ENCODE data around the gene ISLR. TPM values are rescaled to one million over a fixed set of nuclear protein-coding genes. Genes with fewer than 3 reads are reported as not detected.

The ISLR gene
- total RNA-seq, 2 donors from 2014 or later, result 0.29 TPM; not detected in 1

- no peak overlapping the region for H3K9ac ChIP-seq (ENCODE audit: extremely low read depth, low read length, poor library complexity, severe bottlenecking)
- peaks cover 70% of the 10 kb centered on the region for H3K27me3 Mint-ChIP-seq (ENCODE audit: insufficient read depth)
- peaks cover 26% of the 10 kb centered on the region for H3K4me1 Mint-ChIP-seq
- WGBS, 2 experiments (ENCODE audit: insufficient coverage in 1 of 2, insufficient read length in 1 of 2), result 36 to 55% methylated on average over 7 to 20 of the region's 25 CpGs
- peaks cover 3% of the 10 kb centered on the region for H3K4me1 ChIP-seq (ENCODE audit: control insufficient read depth, insufficient read depth, low read length)
- peak overlapping the region; percentile 94 for H3K27ac ChIP-seq (ENCODE audit: low read depth, low read length)
- H3K27ac Mint-ChIP-seq, result no peak overlapping the region
- no peaks in the 10 kb centered on the region for H3K36me3 ChIP-seq (ENCODE audit: control insufficient read depth, insufficient read depth, low read length)
- no peaks in the 10 kb centered on the region for H3K36me3 Mint-ChIP-seq (ENCODE audit: low read depth)
- no peak for TF ChIP-seq CTCF (conservative IDR thresholded peaks at IDR 0.05)
- DNase-seq, result no peak
- no peak overlapping the region for H3K4me3 Mint-ChIP-seq
- no peak overlapping the region for H3K4me3 ChIP-seq (ENCODE audit: low read length)
- no peaks in the 10 kb centered on the region for H3K9me3 Mint-ChIP-seq
- H3K27me3 ChIP-seq (ENCODE audit: control insufficient read depth, insufficient read depth, low read length, poor library complexity, severe bottlenecking), result peaks cover 6% of the 10 kb centered on the region
- H3K9me3 ChIP-seq (ENCODE audit: control insufficient read depth, low read length), result no peaks in the 10 kb centered on the region
Measured at GRCh38 chr15:74222240-74223119, 49.0 kb downstream of the ISLR start.

GRCh38 chr15:74225928-74226327 is 52.4 kb downstream of the ISLR start:
- Mint-ChIP-seq H3K36me3 (ENCODE audit: low read depth) (no peaks in the 10 kb centered on the region), H3K4me3 (no peak overlapping the region), H3K27me3 (ENCODE audit: insufficient read depth) (peaks cover 55% of the 10 kb centered on the region), H3K27ac (no peak overlapping the region), H3K4me1 (peaks cover 34% of the 10 kb centered on the region), H3K9me3 (no peaks in the 10 kb centered on the region)
- TF ChIP-seq CTCF (conservative IDR thresholded peaks at IDR 0.05), result no peak
- peaks cover 6% of the 10 kb centered on the region for H3K27me3 ChIP-seq (ENCODE audit: control insufficient read depth, insufficient read depth, low read length, poor library complexity, severe bottlenecking)
- no peaks in the 10 kb centered on the region for H3K9me3 ChIP-seq (ENCODE audit: control insufficient read depth, low read length)
- H3K9ac ChIP-seq (ENCODE audit: extremely low read depth, low read length, poor library complexity, severe bottlenecking), result no peak overlapping the region
- H3K27ac ChIP-seq (ENCODE audit: low read depth, low read length), result no peak overlapping the region
- 81 to 83% methylated on average over 4 to 5 of the region's 5 CpGs for WGBS, 2 experiments (ENCODE audit: insufficient coverage in 1 of 2, insufficient read length in 1 of 2)
- no peak for DNase-seq
- H3K4me1 ChIP-seq (ENCODE audit: control insufficient read depth, insufficient read depth, low read length), result peaks cover 10% of the 10 kb centered on the region
- H3K36me3 ChIP-seq (ENCODE audit: control insufficient read depth, insufficient read depth, low read length), result no peaks in the 10 kb centered on the region
- no peak overlapping the region for H3K4me3 ChIP-seq (ENCODE audit: low read length)

Other genes with a start within 250 kb of the ISLR start
- gene LOXL1, start 247.2 kb upstream of the ISLR start, total RNA-seq, result 10 to 100 TPM; 21.3 to 31.8 TPM
- gene STOML1, start 181.4 kb upstream of the ISLR start, total RNA-seq, result 1 to 10 TPM; 4.4 to 5.5 TPM
- 10 to 100 TPM; 26.5 to 28.9 TPM for gene PML, start 179.0 kb upstream of the ISLR start, total RNA-seq
- gene GOLGA6A, start 91.2 kb upstream of the ISLR start, total RNA-seq, result under 1 TPM; 0.75 to 0.86 TPM
- not detected for gene ISLR2, start 43.1 kb upstream of the ISLR start, total RNA-seq
- 10 to 100 TPM; 18.2 to 26.2 TPM for gene STRA6, start 29.1 kb downstream of the ISLR start, total RNA-seq
- 1 to 10 TPM; 2.8 to 3.5 TPM for gene CCDC33, start 62.6 kb downstream of the ISLR start, total RNA-seq
- 1 to 10 TPM; 4.8 to 5.3 TPM for gene CYP11A1, start 193.9 kb downstream of the ISLR start, total RNA-seq

Data from endodermal cell (in vitro differentiated cells).